COLO668 (cell line): ENCODE measurements around the gene MAP3K1.
"Not testable (repeated sequence)": the region's sequence is repeated elsewhere in the genome, so short reads cannot be mapped to it uniquely, and the experiment has no call there.

ENCODE experiments used
- DNase-seq: peaks from one replicate; lab custom pipeline; 2025; ENCODE audit not compliant: unreplicated experiment; lab: John Stamatoyannopoulos, UW

MAP3K1 gene

DNA sequence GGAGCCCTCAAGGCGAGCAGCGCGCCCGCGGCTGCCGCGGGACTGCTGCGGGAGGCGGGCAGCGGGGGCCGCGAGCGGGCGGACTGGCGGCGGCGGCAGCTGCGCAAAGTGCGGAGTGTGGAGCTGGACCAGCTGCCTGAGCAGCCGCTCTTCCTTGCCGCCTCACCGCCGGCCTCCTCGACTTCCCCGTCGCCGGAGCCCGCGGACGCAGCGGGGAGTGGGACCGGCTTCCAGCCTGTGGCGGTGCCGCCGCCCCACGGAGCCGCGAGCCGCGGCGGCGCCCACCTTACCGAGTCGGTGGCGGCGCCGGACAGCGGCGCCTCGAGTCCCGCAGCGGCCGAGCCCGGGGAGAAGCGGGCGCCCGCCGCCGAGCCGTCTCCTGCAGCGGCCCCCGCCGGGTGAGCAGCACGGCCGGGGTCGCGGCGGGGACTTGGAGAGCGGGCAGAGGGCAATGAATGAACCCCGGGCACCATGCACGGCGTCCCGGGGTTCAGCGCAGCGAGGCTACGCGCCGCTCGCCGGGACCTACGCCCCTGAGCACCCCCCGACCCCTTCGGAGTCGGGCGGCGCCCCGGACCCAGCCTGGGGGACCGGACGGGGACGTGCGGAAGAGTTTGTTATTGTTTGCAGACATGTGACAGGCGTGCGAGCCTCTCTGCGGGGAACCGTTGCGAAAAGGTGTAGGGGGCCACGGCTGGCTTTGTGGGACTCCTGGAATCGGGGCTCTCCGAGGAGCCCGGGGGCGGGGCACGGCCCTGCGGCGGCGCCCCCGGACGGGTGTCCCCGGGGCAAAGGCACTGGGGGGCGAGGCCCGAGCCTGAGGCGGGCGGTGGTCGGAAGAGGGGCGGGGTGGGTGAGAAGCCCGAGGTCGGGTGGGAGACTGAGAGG, 553 bp downstream of the MAP3K1 start:
- peak; percentile 70 for DNase-seq

GRCh38 chr5:56816546-56817081, 1.3 kb downstream of the MAP3K1 start:
- DNase-seq, result peak; percentile 56

GRCh38 chr5:56817263-56818014, 2.1 kb downstream of the MAP3K1 start:
- DNase-seq, result no peak

DNA sequence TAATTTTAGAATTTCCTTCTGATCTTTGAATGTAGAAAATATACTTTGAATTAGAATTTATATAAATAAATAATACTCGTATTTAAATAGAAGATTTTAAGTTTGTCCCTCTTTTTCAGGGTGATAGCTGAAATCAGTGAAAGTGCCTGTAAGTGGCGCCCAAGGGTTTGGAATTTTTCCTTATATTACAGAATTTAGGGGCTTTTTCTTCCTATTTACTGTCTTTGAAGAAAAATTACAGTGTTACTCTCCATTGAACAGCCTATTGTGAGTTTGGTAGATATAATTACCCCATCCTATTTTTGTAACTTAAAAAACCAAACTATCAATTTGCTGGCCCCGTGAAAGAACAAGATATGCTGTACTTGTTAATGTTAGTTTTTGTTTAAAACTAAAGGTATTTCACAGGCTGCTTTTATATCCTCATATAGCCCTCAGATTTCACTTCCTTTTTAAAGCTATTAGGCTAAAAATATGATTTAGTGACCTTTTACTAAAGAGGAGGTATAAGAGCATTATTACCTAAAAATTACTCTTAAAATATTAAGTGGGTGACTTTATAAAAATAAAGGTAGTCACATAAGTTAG, 3.2 kb downstream of the MAP3K1 start:
- no peak for DNase-seq

DNA sequence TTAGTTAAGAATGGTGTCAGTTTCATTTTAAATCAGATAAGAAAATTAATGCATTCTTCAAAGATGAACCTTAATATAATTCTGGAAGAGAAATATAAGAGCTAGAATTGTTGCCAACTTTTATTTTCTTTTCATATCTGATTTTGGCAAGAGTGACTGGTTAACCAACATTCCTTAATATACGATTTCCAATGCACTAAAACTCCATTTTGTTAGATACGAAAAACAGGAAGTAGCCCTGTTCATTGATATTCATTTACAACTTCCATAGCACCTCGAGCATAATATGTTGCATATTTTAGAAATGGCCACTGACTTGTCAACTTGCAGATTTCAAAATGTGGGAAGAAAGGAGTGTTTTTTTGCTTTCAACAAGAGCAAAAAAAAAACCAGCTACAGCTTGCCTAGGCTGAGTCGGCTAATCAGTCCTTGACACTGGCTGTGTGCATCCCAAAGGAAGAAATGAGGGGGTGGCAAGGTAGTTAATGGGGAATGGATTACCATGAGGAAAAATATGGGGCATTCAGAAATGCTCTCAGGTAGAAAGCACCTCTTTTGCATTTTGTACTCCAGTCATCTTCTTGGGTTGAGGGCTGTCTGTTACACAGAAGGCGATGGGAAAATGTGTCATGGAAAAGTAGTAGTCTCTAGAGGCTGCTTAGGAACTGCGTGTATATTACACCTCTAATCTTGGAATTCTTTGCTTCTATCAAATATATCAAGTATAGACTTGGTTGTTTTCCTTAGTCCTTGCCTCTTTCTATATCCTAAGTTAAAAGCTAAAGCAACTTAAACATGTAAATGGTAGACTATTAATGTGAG, 3.9 kb downstream of the MAP3K1 start:
- DNase-seq, result no peak

DNA sequence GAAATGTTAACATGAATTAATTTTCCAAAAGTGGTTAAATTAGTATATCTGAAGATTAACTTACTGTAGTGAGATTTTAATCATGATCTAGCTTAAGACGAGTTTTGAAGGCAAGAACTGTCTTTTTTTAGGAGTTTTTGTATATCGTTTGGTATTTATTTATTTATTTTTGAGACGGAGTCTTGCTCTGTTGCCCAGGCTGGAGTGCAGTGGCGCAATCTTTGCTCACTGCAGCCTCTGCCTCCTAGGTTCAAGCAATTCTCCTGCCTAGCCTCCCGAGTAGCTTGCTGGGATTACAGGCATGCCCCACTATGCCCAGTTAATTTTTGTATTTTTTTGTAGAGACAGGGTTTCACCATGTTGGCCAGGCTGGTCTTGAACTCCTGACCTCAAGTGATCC, 6.5 kb downstream of the MAP3K1 start:
- not testable (repeated sequence) for DNase-seq

DNA sequence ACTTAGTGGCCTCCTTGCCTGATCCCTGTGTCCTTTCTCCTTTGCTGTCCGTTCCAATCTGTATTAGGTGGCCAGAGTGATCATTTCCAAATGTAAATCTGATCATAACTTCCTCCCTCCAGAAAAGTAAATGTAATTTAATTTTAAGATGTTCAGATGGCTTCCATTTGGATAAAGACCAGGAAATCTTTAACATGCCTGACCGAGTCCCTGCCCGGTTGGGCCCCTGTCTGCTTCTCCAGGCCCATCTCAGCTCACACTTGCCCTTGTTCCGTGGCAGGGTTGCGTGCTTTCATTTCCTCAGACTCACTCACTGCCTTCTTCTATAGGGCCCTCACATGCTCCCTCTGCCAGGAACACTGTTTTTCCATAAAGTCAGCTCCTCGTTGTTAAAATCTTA, 7.6 kb downstream of the MAP3K1 start:
- DNase-seq, result no peak

GRCh38 chr5:56824019-56824418, 8.7 kb downstream of the MAP3K1 start:
- DNase-seq, result no peak

DNA sequence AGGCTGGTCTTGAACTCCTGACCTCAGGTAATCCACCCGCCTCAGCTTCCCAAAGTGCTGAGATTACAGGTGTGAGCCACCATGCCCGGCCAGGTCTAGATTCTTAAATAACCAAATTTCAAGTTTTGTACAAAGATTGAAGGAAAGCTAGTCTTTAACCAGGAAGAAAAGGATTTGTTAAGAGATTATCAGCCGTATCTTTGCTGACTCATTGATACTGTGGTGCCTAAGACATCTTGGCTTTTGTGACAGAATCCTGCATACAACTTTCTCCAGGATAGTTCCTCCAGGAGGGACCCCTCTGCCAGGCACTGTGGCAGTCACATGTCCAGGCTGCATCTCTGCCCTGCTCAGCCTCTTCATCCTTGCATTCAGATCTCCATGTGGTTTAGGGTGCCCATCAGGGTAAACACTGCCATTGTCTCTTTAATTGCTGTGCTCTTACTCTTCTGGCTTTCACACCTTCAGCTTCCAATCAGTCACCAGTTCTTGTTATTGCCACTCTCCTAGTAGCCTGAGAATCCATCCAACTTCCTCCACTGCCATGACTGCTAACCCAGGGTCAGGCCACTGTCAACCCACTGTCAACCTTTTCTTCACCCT, 10.0 kb downstream of the MAP3K1 start:
- no peak for DNase-seq

GRCh38 chr5:56827049-56827448, 11.7 kb downstream of the MAP3K1 start:
- no peak for DNase-seq

DNA sequence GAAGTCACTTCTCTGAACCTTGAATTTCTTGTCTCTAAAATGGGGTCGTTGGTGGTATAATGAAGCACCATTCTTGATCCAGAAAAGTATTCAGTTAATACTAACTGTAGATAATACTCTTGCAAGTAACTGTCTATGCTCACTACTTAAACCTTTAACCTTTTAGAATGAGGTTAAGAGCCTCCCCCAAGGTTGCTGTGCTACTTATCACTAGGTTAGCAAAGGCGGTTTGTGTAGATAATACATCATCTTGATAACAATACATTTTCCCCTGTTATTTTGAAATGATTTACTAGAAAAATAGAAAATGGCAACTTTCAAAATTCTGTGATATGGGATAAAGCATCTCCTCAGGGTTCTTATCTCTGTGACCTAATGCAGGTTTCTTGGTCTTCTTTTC, 12.6 kb downstream of the MAP3K1 start:
- DNase-seq, result no peak

GRCh38 chr5:56829137-56829908, 14.0 kb downstream of the MAP3K1 start:
- DNase-seq, result no peak

DNA sequence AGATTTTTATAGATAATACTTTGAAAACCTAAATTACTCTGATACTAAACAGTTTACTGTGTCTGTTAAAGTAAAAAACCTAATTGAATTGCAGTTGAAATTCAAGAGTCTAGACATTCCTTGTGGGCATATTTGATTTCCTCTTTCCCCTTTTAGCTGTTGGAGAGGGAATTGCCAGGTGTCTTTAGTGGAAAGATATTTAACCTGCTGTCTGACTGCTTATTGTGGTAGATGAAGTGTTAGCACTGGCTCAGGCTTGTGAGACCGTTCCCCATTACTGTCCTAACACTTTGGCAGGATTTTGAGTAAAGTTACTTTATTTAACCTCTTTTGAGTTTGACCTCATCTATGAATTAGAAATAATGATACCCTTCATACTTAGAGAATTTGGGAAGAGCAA, 16.4 kb downstream of the MAP3K1 start:
- no peak for DNase-seq

- DNase-seq, result peak; percentile 30
Observed at GRCh38 chr5:56833325-56833724, 18.0 kb downstream of the MAP3K1 start.

- DNase-seq, result no peak
Observed at GRCh38 chr5:56837381-56837780, 22.0 kb downstream of the MAP3K1 start.

DNA sequence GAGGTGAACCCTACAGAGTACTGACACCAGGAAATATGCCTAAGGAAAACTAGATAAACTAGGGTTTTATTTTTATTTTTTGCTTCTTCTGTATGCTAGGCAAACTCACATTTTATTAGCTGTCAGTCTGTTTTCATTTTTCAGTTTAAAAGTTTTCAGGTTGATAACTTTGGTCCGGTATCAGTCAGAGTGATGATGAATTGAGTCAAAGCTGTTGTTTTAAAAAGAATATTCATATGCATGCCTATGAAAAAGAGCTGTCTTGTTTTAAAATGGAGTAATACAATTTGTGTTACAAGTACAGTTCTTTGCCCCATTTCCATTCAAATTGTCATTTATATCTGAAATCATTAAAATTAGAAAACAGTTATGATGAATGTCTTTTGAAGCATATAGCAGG, 22.6 kb downstream of the MAP3K1 start:
- no peak for DNase-seq

GRCh38 chr5:56838409-56839039, 23.2 kb downstream of the MAP3K1 start:
- DNase-seq, result no peak

DNA sequence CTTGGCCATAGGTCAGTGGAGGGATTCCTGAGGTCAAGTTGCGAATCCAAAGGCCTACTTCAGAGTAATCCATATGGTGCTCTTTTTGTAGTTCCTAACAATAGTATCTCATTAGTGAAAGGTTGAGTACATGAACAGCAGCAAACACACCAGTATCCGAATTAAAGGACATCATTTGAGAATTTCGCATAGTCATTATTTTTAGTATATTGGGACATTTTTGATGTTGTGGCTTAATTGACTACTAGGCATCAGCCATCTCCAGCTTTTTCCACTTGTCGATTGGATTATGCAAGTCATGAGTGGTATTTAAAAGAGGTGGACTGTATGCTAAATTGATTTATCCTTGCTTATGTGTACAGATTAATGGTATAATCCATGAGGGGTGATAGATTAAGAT, 23.7 kb downstream of the MAP3K1 start:
- DNase-seq, result no peak

GRCh38 chr5:56840597-56840996, 25.2 kb downstream of the MAP3K1 start:
- DNase-seq, result no peak
